ENCODE measurements around the gene BCAP31. TPM values are rescaled to one million over a fixed set of nuclear protein-coding genes. Genes with fewer than 3 reads are reported as not detected.
"Not testable (repeated sequence)": the region's sequence is repeated elsewhere in the genome, so short reads cannot be mapped to it uniquely, and the experiment has no call there.

Gene BCAP31
- total RNA-seq, 1 donor = 127 TPM

DNA sequence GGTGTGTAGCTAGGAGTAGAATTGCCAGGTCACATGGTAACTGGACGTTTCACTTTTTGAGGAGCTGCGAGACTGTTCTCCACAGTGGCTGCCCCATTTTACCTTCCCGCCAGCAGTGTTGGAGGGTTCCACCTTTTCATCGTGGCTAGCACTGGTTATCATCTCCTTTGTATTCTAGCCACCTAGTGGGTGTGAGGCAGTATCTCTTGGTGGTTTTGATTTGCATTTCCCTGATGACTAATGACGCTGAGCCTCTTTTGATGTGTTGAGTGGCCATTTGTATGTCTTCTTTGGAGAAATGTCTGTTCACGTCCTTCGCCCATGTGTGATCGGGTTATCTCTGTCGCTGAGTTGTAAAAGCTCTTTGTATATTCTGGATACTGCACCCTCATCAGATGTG, 11.1 kb upstream of the BCAP31 start:
- H3K4me3 ChIP-seq (ENCODE audit: low read depth, low read length) = no peak overlapping the region
- TF ChIP-seq, protein P1, sequence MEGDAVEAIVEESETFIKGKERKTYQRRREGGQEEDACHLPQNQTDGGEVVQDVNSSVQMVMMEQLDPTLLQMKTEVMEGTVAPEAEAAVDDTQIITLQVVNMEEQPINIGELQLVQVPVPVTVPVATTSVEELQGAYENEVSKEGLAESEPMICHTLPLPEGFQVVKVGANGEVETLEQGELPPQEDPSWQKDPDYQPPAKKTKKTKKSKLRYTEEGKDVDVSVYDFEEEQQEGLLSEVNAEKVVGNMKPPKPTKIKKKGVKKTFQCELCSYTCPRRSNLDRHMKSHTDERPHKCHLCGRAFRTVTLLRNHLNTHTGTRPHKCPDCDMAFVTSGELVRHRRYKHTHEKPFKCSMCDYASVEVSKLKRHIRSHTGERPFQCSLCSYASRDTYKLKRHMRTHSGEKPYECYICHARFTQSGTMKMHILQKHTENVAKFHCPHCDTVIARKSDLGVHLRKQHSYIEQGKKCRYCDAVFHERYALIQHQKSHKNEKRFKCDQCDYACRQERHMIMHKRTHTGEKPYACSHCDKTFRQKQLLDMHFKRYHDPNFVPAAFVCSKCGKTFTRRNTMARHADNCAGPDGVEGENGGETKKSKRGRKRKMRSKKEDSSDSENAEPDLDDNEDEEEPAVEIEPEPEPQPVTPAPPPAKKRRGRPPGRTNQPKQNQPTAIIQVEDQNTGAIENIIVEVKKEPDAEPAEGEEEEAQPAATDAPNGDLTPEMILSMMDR (IDR thresholded peaks at IDR 0.05; ENCODE audit: insufficient read depth, low read depth, low read length) = no peak
- no peak for DNase-seq (ENCODE audit: low read depth)

DNA sequence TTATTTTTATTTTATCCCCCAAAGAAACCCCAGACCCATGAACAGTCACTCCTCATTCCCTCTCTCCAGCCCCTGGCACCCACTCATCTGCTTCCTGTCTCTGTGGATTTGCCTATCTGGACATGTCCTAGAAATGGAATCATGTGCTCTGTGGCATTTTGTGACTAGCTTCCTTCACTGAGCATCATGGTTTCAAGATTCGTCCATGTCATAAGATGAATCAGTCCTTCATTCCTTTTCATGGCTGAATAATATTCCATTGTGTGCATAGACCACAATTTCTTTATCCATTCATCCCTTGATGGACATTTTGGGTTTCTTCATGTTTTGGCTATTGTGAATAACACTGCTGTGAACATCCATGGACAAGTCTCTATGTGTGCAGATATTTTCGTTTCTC, 10.7 kb upstream of the BCAP31 start:
- TF ChIP-seq, protein P1 (IDR thresholded peaks at IDR 0.05; ENCODE audit: insufficient read depth, low read depth, low read length) = no peak
- H3K4me3 ChIP-seq (ENCODE audit: low read depth, low read length) = no peak overlapping the region
- DNase-seq (ENCODE audit: low read depth) = no peak

DNA sequence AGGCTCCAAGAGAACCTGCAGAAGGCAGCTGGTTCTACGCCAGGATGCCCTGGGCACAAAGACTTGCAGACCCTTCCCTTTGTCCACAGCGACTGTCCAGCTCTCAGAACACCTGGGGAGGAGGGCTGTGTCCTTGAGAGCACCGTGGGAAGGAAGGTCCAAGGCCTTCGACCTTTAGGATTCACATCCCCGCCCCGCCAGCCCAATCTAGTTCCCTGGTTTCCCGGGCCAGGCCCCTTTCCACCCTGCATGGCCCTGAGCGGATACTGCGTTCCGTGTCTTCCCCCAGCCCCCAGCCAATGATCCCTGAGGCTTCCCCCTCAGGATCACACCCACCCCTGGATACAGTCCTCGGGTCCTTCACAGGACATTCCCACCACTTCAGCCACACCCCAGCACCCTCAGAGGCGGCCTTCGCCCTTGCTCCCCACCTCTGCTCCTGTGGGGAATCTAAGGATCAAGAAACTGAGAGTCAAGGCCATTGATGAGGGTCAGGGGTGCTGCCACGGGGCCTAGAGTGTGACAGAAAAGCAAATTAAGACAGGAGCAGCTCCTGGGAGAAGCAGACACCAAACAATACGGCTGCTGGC, 9.6 kb upstream of the BCAP31 start:
- TF ChIP-seq, protein P1 (IDR thresholded peaks at IDR 0.05; ENCODE audit: insufficient read depth, low read depth, low read length) = no peak
- no peak for DNase-seq (ENCODE audit: low read depth)
- no peak overlapping the region for H3K4me3 ChIP-seq (ENCODE audit: low read depth, low read length)

DNA sequence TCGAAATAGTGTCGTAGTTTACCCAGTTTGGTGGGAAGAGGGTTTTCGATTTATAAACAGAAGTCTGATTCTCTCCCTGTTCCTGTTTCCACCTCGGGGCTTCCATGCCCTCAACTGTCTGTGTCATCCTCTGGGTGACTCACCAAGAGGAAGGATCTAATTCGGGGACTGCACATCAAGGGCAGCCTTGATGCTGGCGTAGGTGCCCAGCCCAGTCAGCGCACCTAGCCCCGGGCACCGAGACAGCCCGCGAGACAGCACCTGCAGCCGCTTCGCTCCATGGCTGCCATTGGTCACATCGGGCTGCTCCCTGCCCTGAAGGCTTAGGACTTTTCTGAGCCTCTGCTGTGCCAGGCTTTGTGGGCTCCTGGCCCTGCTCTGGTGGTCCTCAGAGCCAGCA, 8.2 kb upstream of the BCAP31 start:
- TF ChIP-seq, protein P1 (IDR thresholded peaks at IDR 0.05; ENCODE audit: insufficient read depth, low read depth, low read length) = no peak
- H3K4me3 ChIP-seq (ENCODE audit: low read depth, low read length) = no peak overlapping the region
- no peak for DNase-seq (ENCODE audit: low read depth)

DNA sequence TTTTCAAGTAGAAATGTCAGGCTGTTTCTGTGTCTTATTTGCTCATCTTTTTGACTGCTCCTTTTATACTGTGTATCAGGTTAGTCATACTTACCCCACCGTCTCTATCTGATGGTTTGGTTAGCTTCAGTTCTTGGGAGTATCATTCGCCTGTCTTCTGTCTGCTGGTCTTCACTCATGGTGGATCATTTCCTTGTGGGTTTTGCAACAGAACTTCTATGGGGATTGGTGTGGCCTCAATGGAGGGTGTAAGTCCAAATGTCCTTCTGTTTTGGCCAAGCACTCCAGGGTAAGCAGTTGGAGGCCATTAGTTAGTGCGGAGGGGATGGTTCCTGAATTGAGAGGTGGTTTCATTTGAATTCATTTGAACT, 7.6 kb upstream of the BCAP31 start:
- DNase-seq (ENCODE audit: low read depth) = no peak
- H3K4me3 ChIP-seq (ENCODE audit: low read depth, low read length) = no peak overlapping the region
- TF ChIP-seq, protein P1 (IDR thresholded peaks at IDR 0.05; ENCODE audit: insufficient read depth, low read depth, low read length) = no peak

DNA sequence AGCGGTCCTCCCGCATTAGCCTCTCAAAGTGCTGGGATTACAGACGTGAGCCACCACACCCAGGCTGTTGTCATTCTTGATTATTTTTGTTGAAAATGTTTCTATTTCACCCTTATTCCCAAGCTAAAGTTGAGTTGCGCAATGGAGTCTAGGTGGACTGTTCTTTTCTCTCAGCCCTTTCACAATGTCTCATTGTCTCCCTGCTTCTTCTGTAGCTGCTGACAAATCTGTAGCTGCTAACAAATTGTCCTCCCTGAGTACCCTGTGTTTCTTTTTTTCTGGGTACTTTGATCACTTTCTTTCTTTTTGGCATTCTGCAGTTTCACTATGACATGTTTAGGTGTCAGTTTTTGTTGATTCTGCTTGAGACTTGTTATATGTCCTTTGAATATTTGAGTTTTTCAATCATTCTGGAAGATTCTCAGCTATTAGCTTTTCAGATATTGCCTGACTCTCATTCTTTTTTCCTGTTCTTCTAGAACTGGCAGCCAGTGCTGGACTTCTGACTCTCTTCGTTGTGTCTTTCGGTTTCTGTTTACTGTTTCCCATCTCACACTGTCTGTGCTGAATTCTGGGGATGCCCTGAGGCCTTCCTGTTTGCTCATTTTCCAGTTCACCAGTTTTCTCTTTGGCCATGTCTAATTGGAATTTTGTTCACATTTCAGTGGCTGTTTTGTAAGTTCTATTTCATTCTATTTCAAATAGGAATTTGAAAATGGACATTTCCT, 7.1 kb upstream of the BCAP31 start:
- no peak overlapping the region for H3K4me3 ChIP-seq (ENCODE audit: low read depth, low read length)
- TF ChIP-seq, protein P1 (IDR thresholded peaks at IDR 0.05; ENCODE audit: insufficient read depth, low read depth, low read length) = no peak
- DNase-seq (ENCODE audit: low read depth) = peak; percentile 59

DNA sequence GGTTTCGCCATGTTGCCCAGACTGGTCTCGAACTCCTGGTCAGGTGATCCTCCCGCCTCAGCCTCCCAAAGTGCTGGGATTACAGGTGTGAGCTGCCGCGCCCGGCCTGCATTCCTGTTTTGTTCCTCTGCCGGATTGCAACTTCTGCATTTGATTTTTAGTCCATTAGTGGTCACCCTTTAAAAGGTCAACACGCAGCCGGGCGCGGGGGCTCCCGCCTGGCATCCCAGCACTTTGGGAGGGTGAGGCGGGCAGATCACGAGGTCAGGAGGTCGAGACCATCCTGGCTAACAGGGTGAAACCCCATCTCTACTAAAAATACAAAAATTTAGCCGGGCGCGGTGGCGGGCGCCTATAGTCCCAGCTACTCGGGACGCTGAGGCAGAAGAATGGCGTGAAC, 5.9 kb upstream of the BCAP31 start:
- DNase-seq (ENCODE audit: low read depth) = not testable (repeated sequence)

More for the DNA sequence above, 5.9 kb upstream of the BCAP31 start:
- H3K4me3 ChIP-seq (ENCODE audit: low read depth, low read length) = not testable (repeated sequence)

All from fibroblast of villous mesenchyme (primary cell).